Right atrium auricular region (tissue), 2 donors: ENCODE results near the gene HMX3. TPM values are rescaled to one million over a fixed set of nuclear protein-coding genes. Genes with fewer than 3 reads are reported as not detected.

Experiments
- DNase-seq: peaks from one replicate; pipeline ENCODE4 v3.0.0-alpha.2; 2019; ENCODE audit warnings: low spot score
- H3K27ac ChIP-seq, 2 donors: fragments of 200-600 bp; sonication (generic); 1 replicate in 1 of 2; 2 replicates in 1 of 2; pipeline ENCODE4 v1.5.1; 2016 to 2019
- H3K27me3 ChIP-seq, 2 donors: fragments of 200-600 bp; sonication (generic); one replicate each; pipeline versions ENCODE4 v1.5.1 to v1.6.0; 2017 to 2019
- H3K36me3 ChIP-seq: fragments of 200-600 bp; sonication (generic); one replicate; pipeline ENCODE4 v1.5.1; 2016
- H3K4me1 ChIP-seq, 2 donors: fragments of 200-600 bp; sonication (generic); one replicate each; pipeline versions ENCODE4 v1.5.1 to v1.6.0; 2017 to 2019
- H3K4me3 ChIP-seq, 2 donors: fragments of 200-600 bp; sonication (generic); 1 replicate in 1 of 2; 2 replicates in 1 of 2; pipeline ENCODE4 v1.5.1; 2017 to 2019; ENCODE audit warnings: mild to moderate bottlenecking in 1 of 2, moderate library complexity in 1 of 2
- H3K9me3 ChIP-seq, 2 donors: fragments of 200-600 bp; sonication (generic); one replicate each; pipeline ENCODE4 v1.5.1; 2019
- total RNA-seq, 2 donors: library from RNA; depleted of rRNA; stranded (reverse); fragments of >200 nt; gene quantifications; one replicate each; pipeline ENCODE4 v1.1.0, GENCODE V29; 2016
- TF ChIP-seq, protein P1 (sequence below), 2 donors: fragments of 200-600 bp; sonication (generic); IDR thresholded peaks; one replicate each; pipeline ENCODE4 v1.5.1; 2019; ENCODE audit warnings: antibody characterized with exemption in 2 of 2

The HMX3 gene
- total RNA-seq, 2 donors from 2014 or later = not detected

DNA sequence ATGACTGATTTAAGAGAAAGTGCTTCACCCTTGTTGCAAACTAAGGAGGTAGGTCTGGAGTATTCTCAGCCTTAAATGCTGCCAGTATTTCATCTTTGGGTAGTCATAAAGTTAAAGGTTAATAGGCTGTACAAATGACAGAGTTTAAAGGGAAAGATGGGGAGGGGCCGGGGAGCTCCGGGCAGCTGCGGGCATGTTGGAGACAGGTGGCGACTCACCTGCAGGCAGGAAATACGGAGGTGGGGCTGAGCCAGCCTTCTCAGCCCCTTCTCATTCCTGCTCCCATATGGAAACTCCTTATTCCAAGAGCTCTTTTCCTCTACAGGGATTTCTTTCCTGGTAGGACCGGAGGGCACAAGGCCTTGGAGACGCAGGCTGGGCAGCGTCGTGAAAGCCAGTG lies 31.8 kb upstream of the HMX3 start:
- H3K9me3 ChIP-seq = no peaks in the 10 kb centered on the region
- DNase-seq = no peak
- no peaks in the 10 kb centered on the region for H3K27me3 ChIP-seq
- TF ChIP-seq, protein P1, sequence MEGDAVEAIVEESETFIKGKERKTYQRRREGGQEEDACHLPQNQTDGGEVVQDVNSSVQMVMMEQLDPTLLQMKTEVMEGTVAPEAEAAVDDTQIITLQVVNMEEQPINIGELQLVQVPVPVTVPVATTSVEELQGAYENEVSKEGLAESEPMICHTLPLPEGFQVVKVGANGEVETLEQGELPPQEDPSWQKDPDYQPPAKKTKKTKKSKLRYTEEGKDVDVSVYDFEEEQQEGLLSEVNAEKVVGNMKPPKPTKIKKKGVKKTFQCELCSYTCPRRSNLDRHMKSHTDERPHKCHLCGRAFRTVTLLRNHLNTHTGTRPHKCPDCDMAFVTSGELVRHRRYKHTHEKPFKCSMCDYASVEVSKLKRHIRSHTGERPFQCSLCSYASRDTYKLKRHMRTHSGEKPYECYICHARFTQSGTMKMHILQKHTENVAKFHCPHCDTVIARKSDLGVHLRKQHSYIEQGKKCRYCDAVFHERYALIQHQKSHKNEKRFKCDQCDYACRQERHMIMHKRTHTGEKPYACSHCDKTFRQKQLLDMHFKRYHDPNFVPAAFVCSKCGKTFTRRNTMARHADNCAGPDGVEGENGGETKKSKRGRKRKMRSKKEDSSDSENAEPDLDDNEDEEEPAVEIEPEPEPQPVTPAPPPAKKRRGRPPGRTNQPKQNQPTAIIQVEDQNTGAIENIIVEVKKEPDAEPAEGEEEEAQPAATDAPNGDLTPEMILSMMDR (IDR thresholded peaks at IDR 0.05) = no peak
- H3K27ac ChIP-seq = no peak overlapping the region
- H3K4me1 ChIP-seq = no peaks in the 10 kb centered on the region
- H3K4me3 ChIP-seq = no peak overlapping the region
- no peaks in the 10 kb centered on the region for H3K36me3 ChIP-seq

DNA sequence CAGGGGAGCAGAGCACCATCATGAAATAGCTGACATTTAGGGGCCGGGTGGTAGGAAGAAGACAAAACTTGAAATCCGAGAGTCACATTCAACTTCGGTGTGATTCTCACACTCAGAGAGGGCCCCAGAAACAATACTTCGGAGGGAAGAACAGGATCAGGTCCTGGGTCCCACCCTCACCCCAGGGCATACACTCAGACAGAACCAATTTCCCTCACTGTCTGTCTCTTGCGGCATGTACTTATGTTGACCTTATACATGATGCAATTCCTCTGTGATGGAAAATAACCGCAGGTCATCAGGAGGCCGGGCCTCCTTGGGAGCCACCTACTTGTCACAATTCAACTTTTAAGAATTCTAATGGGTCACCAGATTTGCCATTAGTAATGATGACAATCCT lies 26.3 kb upstream of the HMX3 start:
- Histone ChIP-seq H3K4me1 (no peaks in the 10 kb centered on the region), H3K36me3 (no peaks in the 10 kb centered on the region), H3K4me3 (no peak overlapping the region), H3K9me3 (no peaks in the 10 kb centered on the region), H3K27ac (no peak overlapping the region), H3K27me3 (no peaks in the 10 kb centered on the region)
- DNase-seq = no peak
- TF ChIP-seq, protein P1 (IDR thresholded peaks at IDR 0.05) = no peak

DNA sequence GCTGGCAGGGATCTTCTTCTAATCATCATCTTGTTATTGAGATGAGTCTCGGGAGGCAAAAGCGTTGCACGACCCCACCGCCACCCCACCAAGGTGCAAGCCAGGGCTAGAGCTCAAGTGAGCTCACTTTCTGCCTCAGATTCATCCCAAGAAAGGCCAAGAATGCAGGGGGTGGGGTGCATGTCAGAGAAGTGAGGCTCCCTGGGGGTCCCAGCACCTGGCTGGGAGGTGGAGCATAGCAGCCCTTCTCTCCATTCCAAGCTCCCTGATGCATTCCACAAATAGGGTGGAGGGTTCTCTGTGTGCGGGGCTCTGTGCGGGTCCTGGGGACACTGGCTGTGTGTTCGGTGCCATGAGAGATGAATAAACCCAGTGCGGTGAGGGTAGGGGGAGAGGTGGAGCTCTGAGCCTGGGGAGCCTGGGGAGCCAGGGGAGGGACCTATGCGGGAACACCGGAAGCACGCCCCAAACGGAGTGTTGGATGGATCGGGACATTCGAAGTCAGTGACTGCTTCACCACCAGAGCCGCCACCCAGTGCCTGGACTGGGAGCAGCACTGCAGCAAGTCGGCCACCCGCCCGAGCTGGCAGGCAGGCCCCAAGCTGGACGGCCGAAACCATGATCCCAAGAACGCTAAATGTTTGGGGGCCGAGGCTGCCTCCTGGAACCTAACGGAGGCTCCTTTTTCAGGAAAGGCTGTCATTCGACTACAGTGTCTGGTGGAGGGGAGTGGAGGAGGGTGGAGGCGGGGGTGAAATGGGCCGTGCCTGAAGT lies 17.9 kb upstream of the HMX3 start:
- no peak for DNase-seq
- H3K4me1 ChIP-seq = no peaks in the 10 kb centered on the region
- H3K9me3 ChIP-seq = no peaks in the 10 kb centered on the region
- TF ChIP-seq, protein P1 (IDR thresholded peaks at IDR 0.05) = no peak
- H3K36me3 ChIP-seq = no peaks in the 10 kb centered on the region
- H3K4me3 ChIP-seq = no peak overlapping the region
- H3K27ac ChIP-seq = no peak overlapping the region
- H3K27me3 ChIP-seq = peaks cover 0 to 2% of the 10 kb centered on the region in 2 donors

DNA sequence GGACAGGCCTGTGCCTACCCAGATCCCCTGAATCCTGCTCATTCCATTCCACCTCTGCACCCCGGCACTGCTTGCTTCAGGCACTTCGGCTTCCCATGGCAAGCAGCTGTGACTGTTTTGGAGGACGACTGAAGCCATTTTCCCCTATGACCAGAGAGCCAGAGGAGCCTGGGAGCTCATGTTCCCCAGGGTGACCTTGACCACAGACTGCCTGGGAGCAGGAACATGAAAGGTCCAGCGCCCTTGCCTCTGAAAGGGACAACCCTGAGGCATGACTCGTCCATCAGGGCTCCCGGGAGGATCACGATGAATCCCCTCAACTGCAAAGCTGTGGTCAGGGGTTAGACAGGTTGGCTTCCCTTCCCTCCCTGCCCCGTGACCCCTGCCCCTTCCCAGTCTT lies 16.7 kb upstream of the HMX3 start:
- Histone ChIP-seq H3K4me3 (no peak overlapping the region), H3K36me3 (no peaks in the 10 kb centered on the region), H3K27ac (no peak overlapping the region), H3K9me3 (no peaks in the 10 kb centered on the region), H3K27me3 (peaks cover 0 to 2% of the 10 kb centered on the region in 2 donors), H3K4me1 (no peaks in the 10 kb centered on the region)
- TF ChIP-seq, protein P1 (IDR thresholded peaks at IDR 0.05) = no peak
- DNase-seq = no peak

DNA sequence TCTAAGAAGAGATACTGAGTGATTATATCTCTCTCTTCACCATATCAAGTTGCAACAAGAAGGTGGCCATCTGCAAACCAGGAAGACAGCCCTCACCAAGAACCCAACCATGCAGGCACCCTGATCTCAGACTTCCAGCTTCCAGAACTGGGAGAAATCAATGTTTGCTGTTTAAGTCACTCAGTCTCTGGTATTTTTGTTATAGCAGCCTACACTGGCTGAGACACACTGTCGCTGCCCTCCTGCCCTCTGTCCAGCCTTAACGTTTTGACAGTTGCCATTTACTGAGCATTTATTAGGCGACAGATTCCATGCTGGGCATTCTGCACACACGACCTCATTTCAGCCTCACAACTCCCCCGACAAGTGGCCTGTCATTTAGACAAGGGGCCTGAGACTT lies 9.5 kb upstream of the HMX3 start:
- Histone ChIP-seq H3K4me3 (no peak overlapping the region), H3K36me3 (no peaks in the 10 kb centered on the region), H3K4me1 (no peaks in the 10 kb centered on the region), H3K9me3 (peaks cover 0 to 13% of the 10 kb centered on the region in 2 donors), H3K27ac (no peak overlapping the region), H3K27me3 (peaks cover 0 to 1% of the 10 kb centered on the region in 2 donors)
- TF ChIP-seq, protein P1 (IDR thresholded peaks at IDR 0.05) = no peak
- no peak for DNase-seq
